Mucosa of stomach (tissue), 1 donor: Measurements from ENCODE around the gene FAM163B.

Experiments
- H3K27me3 ChIP-seq: one replicate; pipeline ENCODE4 v1.7.0; 2013; ENCODE audit warnings: mild to moderate bottlenecking, low read length; ENCODE audit not compliant: control insufficient read depth, insufficient read depth
- H3K36me3 ChIP-seq: one replicate; pipeline ENCODE4 v1.7.0; 2013; ENCODE audit warnings: low read length; ENCODE audit not compliant: control insufficient read depth, insufficient read depth
- H3K4me1 ChIP-seq: one replicate; pipeline ENCODE4 v1.7.0; 2013; ENCODE audit warnings: mild to moderate bottlenecking, low read length; ENCODE audit not compliant: control insufficient read depth, insufficient read depth
- H3K4me3 ChIP-seq: one replicate; pipeline ENCODE4 v1.7.0; 2013; ENCODE audit warnings: low read length
- H3K9ac ChIP-seq: one replicate; pipeline ENCODE4 v1.7.0; 2013; ENCODE audit warnings: mild to moderate bottlenecking, low read length, moderate library complexity
- H3K9me3 ChIP-seq: one replicate; pipeline ENCODE4 v1.7.0; 2013; ENCODE audit warnings: mild to moderate bottlenecking, low read length, moderate library complexity; ENCODE audit not compliant: control insufficient read depth
- donor health status: Pancreatic carcinoma.

Gene FAM163B

DNA sequence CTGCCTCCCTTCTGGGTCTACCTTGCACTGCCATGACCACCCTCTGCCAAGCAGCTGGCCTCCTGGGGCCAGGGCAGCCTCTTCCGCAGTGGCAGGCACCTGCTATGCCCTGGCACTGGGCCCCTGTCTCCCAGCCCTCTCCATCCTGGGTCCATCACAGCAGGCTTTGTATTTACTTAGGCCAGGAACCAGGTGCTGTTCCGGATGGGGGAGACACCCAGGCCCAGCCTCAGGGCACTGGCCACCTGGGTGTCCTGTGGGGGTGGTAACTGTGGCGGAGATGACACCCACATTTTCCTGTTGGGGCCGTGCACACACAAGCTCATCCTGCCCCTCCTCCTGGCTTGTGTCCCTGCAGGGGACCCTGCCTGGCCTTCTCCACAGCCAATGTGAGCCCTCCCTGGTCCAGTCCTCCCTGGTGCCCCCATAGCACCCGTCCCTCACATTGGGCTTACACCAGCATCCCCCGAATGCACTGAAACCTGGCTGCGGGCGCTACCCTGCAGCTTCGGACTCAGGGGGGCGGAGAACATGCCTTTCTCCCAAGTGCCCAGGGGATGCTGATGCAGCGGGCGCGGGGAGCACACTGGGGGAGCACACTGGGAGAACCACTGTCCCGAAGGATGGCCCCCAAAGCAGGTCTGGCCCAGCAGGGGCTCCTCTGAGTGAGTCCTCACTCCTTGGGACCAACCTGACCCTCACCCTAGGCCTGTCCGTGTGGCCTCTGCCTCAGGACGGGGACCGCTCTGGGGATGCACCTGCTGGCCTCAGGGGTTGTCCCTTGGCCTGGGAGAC, 17.9 kb downstream of the FAM163B start:
- Histone ChIP-seq H3K9ac (no peak overlapping the region), H3K4me3 (no peak overlapping the region), H3K36me3 (no peaks in the 10 kb centered on the region), H3K4me1 (no peaks in the 10 kb centered on the region), H3K9me3 (no peaks in the 10 kb centered on the region), H3K27me3 (peaks cover 12% of the 10 kb centered on the region)

DNA sequence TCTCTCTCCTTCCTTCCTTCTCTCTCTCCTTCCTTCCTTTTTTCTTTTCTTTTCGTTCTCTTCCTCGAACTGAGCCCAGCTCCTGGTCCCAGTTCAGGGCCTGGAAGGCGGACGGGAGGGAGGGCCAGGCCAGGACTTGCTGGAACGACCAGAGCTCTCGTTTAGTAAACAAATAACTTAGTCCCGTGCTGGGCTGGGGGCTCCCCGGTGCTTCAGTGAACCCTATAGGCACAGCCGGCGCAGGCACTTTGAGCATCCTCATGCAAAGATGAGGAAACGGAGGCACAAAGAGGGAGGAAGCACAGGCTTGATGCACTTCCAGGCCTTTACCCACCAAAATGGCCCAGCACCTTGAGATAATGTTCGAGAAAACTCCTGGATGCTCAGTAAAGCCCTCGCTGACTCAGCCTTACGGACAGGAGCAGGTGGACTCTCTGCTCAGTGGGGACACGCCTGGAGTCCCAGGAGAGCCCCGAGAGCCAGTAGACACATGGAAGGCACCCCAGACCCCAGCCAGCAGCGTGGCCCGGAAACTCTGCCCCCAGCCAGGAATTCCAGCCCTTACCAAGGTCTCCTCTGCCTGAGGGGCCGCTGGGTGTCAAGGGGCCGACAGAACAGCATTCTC, 18.8 kb downstream of the FAM163B start:
- H3K36me3 ChIP-seq: no peaks in the 10 kb centered on the region
- H3K27me3 ChIP-seq: peaks cover 21% of the 10 kb centered on the region
- no peaks in the 10 kb centered on the region for H3K9me3 ChIP-seq
- no peaks in the 10 kb centered on the region for H3K4me1 ChIP-seq
- no peak overlapping the region for H3K4me3 ChIP-seq
- no peak overlapping the region for H3K9ac ChIP-seq

DNA sequence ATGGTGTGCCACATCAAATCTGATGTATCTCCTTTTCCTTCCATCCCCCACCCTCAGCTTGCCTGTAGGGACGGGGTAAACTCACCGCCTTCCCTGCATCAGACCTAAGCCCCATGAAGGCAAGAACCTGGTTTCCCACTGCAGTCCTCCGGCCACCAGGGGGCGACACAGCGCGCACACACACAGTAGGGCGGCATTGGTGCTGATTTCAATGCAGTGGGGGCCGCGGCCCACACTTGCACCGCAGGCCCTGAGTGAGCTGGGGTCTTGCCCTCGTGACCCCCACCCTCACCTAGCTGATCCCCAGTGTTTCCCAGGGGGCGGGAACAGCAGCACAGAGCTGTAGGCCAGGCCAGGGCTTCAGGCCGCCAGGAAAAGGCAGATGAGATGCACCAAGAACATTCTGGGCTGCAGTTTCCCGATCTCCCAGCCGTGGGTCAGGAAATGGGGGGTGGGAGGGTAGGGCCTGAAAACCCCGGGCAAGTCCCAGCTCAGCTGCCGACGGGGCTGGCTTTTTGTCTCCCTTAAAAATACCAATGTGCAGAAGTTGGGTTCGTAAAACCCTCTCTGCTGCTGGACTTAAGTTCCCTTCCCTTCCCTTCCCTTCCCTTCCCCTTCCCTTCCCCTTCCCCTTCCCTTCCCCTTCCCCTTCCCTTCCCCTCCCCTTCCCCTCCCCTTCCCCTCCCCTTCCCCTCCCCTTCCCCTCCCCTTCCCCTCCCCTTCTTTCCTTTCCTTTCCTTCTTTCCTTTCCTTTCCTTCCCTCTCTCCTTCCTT, 19.5 kb downstream of the FAM163B start:
- Histone ChIP-seq H3K36me3 (no peaks in the 10 kb centered on the region), H3K27me3 (peaks cover 28% of the 10 kb centered on the region), H3K4me1 (no peaks in the 10 kb centered on the region), H3K9me3 (no peaks in the 10 kb centered on the region), H3K9ac (no peak overlapping the region), H3K4me3 (no peak overlapping the region)

DNA sequence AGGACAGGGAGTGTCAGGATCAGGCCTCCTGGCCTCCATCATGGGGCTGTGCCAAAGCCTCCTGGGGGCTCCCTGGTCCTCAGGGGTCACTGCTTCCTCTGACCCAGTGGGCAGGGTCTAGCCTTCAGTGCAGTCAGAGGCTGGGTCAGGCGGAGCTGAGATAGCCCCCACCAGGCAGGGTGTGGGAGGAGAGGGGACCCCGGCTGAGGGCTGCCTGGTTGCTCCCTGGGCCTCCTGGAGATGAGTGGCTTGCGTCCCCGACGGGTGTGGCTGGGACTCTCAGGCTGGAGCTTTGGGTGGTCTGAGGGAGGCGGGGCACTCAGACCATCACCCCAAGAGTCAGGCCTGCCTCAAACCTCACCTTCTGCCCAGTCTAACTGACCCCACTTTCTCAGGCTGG, 21.7 kb downstream of the FAM163B start:
- Histone ChIP-seq H3K4me1 (peaks cover 4% of the 10 kb centered on the region), H3K9ac (no peak overlapping the region), H3K4me3 (no peak overlapping the region), H3K9me3 (no peaks in the 10 kb centered on the region), H3K36me3 (no peaks in the 10 kb centered on the region), H3K27me3 (peaks cover 33% of the 10 kb centered on the region)

DNA sequence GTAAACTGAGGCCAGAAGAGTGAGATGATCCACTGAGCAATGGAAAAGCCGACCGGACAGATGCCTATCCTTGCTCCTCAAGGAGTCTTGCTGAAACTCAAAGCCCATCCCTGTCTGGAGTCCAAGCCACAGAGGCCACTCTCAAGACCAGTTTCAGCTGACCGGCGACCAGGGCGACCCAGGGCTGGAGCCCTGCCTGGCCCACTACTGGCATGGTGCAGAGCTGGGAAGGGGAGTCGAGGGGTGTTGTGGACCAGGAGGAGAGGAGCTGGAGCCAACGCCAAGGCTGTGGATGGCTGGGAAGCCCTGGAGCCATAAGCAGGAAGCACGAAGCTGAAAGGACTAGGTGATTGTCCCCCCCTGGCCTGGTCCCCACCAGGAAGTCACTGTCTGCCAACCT, 22.1 kb downstream of the FAM163B start:
- Histone ChIP-seq H3K36me3 (no peaks in the 10 kb centered on the region), H3K4me1 (peaks cover 4% of the 10 kb centered on the region), H3K4me3 (no peak overlapping the region), H3K27me3 (peaks cover 33% of the 10 kb centered on the region), H3K9ac (no peak overlapping the region), H3K9me3 (no peaks in the 10 kb centered on the region)

DNA sequence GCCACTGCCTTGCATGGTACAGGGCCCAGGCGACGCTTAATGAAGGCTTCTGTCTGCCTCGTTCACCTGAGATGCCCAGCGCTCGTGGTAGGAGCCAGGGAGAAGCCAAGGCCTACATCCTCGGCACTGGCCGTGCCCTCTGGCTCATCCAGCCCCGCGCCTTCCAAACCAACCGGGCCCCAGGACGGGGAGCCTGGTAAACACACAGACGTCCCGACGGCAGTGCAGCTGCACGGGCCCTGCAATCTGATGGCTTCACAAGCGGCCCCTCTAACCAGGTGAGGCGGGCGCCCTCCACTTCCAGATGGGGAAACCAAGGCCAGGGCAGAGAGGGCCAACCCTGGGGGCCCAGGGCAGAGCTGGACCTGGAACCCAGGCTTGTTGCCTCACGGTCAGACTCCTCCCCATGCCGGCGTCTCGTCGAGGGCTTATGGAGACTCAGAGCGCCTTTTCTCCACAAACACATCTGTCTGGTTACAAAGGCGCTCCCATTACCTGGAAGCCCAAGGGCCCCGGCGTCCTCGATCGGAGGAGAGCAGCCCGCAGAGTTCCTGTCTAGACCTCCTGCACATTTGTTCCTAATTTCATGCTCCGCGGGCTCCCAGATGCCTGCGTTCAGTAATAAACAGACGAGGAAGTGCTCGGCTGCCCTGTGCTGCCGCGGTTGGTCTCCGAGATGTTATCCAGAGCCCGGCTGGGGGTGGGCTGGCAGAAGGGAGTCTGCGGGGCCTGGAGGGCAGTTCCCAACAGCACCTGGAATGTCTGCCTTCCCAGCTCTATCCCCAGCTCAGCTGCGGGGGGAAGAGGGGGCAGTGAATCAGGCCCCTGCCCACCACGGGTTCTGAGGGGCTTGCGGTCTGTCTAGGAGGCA, 23.5 kb downstream of the FAM163B start:
- Histone ChIP-seq H3K36me3 (no peaks in the 10 kb centered on the region), H3K4me1 (peaks cover 4% of the 10 kb centered on the region), H3K9me3 (no peaks in the 10 kb centered on the region), H3K27me3 (peaks cover 33% of the 10 kb centered on the region), H3K9ac (no peak overlapping the region), H3K4me3 (no peak overlapping the region)

DNA sequence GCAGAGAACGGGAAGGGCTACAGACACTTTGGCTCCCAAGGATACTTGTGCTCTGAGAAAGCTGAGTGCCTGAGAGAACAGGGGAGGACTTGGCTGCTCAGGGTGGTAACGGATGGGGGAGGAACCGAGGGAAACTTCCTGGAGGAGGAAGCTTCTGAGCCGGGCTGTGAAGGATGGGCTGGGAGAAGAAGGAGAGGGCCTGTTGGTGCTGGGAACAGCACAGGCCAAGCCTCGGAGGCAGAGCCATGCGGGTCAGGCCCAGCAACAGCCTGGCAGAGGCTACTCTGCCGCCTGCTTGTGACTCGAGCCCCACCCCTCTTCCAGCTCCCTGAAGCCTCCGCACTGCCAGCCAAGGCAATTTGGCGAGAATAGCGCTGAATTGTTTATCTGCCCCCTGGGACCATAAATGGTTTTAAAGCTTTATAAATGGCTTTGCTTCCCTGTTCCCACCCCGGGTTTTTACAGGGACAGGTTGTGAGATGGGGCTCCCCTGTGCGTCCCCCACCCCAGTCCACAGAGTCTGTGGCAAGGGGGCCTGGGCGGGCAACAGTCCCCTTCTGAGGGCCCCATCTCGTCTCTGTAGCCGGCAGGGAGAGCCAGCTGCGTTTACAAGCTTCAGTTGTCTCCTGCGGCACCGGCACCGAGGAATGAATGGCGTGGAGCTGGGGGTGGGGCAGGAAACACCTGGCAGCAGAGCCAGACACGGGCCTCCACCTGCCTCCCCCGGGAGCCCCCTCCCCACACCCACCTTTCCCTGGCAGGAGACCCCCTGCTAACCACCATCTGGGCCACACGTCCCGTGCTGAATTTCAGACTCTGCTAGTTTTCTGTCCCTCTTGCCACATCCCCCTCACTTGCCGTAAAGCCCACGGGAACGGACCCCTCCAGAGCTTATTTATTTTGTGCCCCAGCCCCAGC, 24.4 kb downstream of the FAM163B start:
- Histone ChIP-seq H3K27me3 (peaks cover 33% of the 10 kb centered on the region), H3K36me3 (no peaks in the 10 kb centered on the region), H3K9me3 (no peaks in the 10 kb centered on the region), H3K9ac (no peak overlapping the region), H3K4me1 (peaks cover 4% of the 10 kb centered on the region), H3K4me3 (no peak overlapping the region)

DNA sequence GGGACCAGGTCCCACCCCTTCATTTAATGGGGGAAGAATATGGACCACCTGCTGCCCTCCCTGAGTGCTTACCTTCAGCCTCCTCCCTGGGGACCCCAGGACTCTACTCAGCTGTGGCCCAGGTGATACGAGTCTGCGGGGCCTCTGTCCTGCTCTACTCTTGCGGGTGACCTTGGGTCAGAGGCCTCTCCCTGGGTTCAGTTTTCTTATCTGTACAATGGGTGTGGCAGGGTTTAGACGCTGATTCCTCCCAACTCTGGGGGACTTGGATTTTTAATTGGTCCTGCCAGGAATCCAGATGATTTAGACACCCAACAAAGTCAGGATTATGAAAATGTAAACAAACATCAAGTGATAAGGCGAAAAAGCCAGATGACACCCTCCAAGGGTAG, 25.0 kb downstream of the FAM163B start:
- Histone ChIP-seq H3K4me3 (no peak overlapping the region), H3K27me3 (peaks cover 33% of the 10 kb centered on the region), H3K36me3 (no peaks in the 10 kb centered on the region), H3K9ac (no peak overlapping the region), H3K9me3 (no peaks in the 10 kb centered on the region), H3K4me1 (peaks cover 4% of the 10 kb centered on the region)

DNA sequence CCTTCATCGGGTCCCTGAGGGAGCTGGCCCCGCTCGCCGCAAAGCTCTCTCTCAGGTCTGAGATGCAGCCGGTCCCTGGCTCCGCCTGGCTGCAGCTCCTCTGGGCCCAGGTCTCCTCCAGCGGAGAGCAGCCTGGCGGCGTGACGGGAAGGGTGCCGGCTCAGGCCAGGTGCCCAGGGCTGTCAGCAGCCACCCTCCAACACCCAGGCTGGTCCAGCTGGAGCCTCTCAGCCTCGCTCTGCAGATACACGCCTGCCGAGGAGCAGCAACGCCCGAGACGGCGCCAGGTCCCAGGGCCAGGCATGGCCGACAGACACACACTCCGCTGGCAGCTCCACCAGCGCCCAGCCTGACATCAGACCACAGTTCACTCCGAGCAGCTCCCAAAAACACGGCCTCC, 25.6 kb downstream of the FAM163B start:
- H3K9ac ChIP-seq: no peak overlapping the region
- H3K9me3 ChIP-seq: no peaks in the 10 kb centered on the region
- H3K36me3 ChIP-seq: no peaks in the 10 kb centered on the region
- peaks cover 4% of the 10 kb centered on the region for H3K4me1 ChIP-seq
- peaks cover 33% of the 10 kb centered on the region for H3K27me3 ChIP-seq
- no peak overlapping the region for H3K4me3 ChIP-seq

DNA sequence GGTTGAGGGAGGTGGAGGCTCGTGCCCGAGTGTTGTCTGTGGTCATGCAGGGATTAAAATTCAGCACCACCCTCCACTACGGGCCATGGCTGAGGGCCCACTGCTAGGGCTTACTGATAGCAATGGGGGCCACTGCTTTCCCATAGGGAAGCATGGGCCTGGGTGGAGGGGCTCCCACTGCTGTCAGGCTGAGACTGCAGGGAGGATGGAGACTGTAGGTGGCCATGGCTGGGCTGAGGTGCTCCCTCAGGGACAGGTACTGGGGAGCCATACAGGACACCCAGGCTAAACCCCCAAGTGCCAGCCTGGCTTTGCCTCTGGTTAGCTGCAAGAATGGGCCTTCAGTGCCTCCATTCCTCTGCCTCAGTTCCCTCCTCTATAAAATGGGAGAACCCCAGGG, 26.1 kb downstream of the FAM163B start:
- no peaks in the 10 kb centered on the region for H3K36me3 ChIP-seq
- H3K4me1 ChIP-seq: peaks cover 4% of the 10 kb centered on the region
- no peak overlapping the region for H3K9ac ChIP-seq
- no peak overlapping the region for H3K4me3 ChIP-seq
- peaks cover 33% of the 10 kb centered on the region for H3K27me3 ChIP-seq
- H3K9me3 ChIP-seq: no peaks in the 10 kb centered on the region

DNA sequence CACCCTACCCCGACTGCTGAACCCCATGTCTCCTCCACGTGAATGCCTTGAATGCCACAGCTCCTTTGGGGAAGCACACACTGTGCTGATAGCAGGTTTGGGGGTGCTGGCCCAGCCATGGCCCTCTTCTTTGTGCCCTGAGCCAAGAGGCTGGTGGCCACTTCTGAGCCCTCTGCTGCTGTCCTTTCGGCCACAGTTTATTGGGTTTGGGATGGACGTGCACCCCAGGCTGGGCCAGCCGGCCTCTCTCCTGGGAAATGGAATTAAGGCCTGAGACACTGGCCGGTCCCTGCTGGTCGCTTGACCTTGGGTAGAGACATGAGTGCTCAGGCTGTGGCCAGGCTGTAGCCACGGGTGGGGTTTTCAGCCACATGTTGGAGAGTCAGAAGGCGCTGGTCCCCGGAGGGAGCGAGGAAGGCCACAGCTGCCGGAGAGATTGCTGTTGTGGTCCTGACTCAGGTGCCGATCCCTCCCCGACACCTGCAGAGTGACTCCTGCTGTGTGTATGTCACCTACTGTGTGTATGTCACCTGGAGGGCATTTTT, 26.6 kb downstream of the FAM163B start:
- Histone ChIP-seq H3K27me3 (peaks cover 33% of the 10 kb centered on the region), H3K9ac (no peak overlapping the region), H3K9me3 (no peaks in the 10 kb centered on the region), H3K36me3 (no peaks in the 10 kb centered on the region), H3K4me3 (no peak overlapping the region), H3K4me1 (peaks cover 4% of the 10 kb centered on the region)
